Sigmoid colon (tissue), 7 donors: ENCODE data around the gene RALGAPB. TPM values are rescaled to one million over a fixed set of nuclear protein-coding genes. Genes with fewer than 3 reads are reported as not detected.
"Not testable (repeated sequence)": the region's sequence is repeated elsewhere in the genome, so short reads cannot be mapped to it uniquely, and the experiment has no call there.

ENCODE experiments used
- DNase-seq: peaks from one replicate; pipeline ENCODE4 v3.0.0-alpha.2; 2019
- H3K27ac ChIP-seq, 4 donors: fragments of 200-600 bp; sonication (generic); one replicate each; pipeline ENCODE4 v1.5.1; 2016 to 2019; ENCODE audit warnings: mild to moderate bottlenecking in 1 of 4
- H3K27me3 ChIP-seq, 3 donors: fragments of 200-600 bp; sonication (generic); one replicate each; pipeline ENCODE4 v1.5.1; 2019; ENCODE audit warnings: mild to moderate bottlenecking in 1 of 3
- H3K36me3 ChIP-seq, 4 donors: fragments of 200-600 bp; sonication (generic); one replicate each; pipeline ENCODE4 v1.5.1; 2016 to 2019
- H3K4me1 ChIP-seq, 4 donors: fragments of 200-600 bp; sonication (generic); one replicate each; pipeline ENCODE4 v1.5.1; 2017 to 2019
- H3K4me3 ChIP-seq, 4 donors: fragments of 200-600 bp; sonication (generic); one replicate each; pipeline ENCODE4 v1.5.1; 2017 to 2019; ENCODE audit warnings: mild to moderate bottlenecking in 2 of 4, moderate library complexity in 1 of 4
- H3K9me3 ChIP-seq, 4 donors: fragments of 200-600 bp in 3 of 4; sonication (generic) in 3 of 4; one replicate each; pipeline versions ENCODE4 v1.5.1 to v1.6.1; 2013 to 2019
- CTCF ChIP-seq, 4 experiments: fragments of 450-650 bp in 3 of 4; fragments of 200-600 bp in 1 of 4; IDR thresholded peaks; one replicate each; pipeline ENCODE4 v1.5.1; 2016 to 2019; ENCODE audit warnings: antibody characterized with exemption in 4 of 4, mild to moderate bottlenecking in 3 of 4, moderate library complexity in 2 of 4
- EP300 ChIP-seq, 4 donors: sonication (generic); formaldehyde crosslinking; IDR thresholded peaks; one replicate each; pipeline ENCODE4 v1.6.1; 2017; ENCODE audit warnings: antibody characterized with exemption in 4 of 4
- POLR2A ChIP-seq, 2 donors: fragments of 450-650 bp; IDR thresholded peaks; one replicate each; pipeline ENCODE4 v1.6.1; 2016; ENCODE audit warnings: antibody characterized with exemption in 2 of 2, mild to moderate bottlenecking in 2 of 2, moderate library complexity in 2 of 2
- POLR2AphosphoS5 ChIP-seq, 4 donors: sonication (generic); formaldehyde crosslinking; IDR thresholded peaks; one replicate each; pipeline ENCODE4 v1.6.1; 2017; ENCODE audit warnings: antibody characterized with exemption in 4 of 4
- WGBS, 2 donors: extraction: QIAGEN DNeasy Blood & Tissue Kit; methylation state at CpG; one replicate each; pipeline ENCODE4 v1.1.7; 2013; 5-methylcytosine and 5-hydroxymethylcytosine counted together
- intact Hi-C: fragments of 100-400 bp; cut with DNase I; formaldehyde crosslinking; loops from one replicate; pipeline ENCODE4 v1.15.1; 2023
- polyA plus RNA-seq, 3 donors: library from polyadenylated mRNA; stranded (reverse); fragments of 200-250 nt; gene quantifications; one replicate each; pipeline ENCODE4 v1.2.3, GENCODE V29; 2013
- total RNA-seq, 4 donors: library from RNA; depleted of rRNA; stranded (reverse); fragments of >200 nt; gene quantifications; one replicate each; pipeline ENCODE4 v1.1.0, GENCODE V29; 2016
- donor health status: healthy with polysubstance abuse.
- donor health status: Bipolar disorder and iron deficiency.
- donor health status: healthy.

The RALGAPB gene
- total and polyA plus RNA-seq, 7 donors, result 7.2 to 37.9 (median 29.3) TPM

- TF ChIP-seq CTCF (IDR thresholded peaks at IDR 0.05) (no peak), POLR2A (IDR thresholded peaks at IDR 0.05) (no peak), POLR2AphosphoS5 (IDR thresholded peaks at IDR 0.05) (no peak), EP300 (IDR thresholded peaks at IDR 0.05) (no peak)
- Histone ChIP-seq H3K27ac (no peak overlapping the region), H3K27me3 (peaks cover 0 to 30% (median 0%) of the 10 kb centered on the region in 3 donors), H3K4me3 (no peak overlapping the region), H3K4me1 (no peaks in the 10 kb centered on the region), H3K9me3 (no peaks in the 10 kb centered on the region), H3K36me3 (no peaks in the 10 kb centered on the region)
- intact Hi-C loops, result no loop called here
- no peak for DNase-seq
- WGBS, 2 donors, result 80 to 87% methylated on average over 3 of the region's 3 CpGs
These were observed 117.5 kb downstream of the RALGAPB start for GRCh38 chr20:38589967-38590675.

GRCh38 chr20:38590676-38591473 lies 118.2 kb downstream of the RALGAPB start:
- no peak overlapping the region for H3K4me3 ChIP-seq
- no peak for DNase-seq
- intact Hi-C loops, result no loop called here
- H3K27ac ChIP-seq, result no peak overlapping the region
- H3K9me3 ChIP-seq, result no peaks in the 10 kb centered on the region
- H3K4me1 ChIP-seq, result no peaks in the 10 kb centered on the region
- peaks cover 0 to 24% (median 0%) of the 10 kb centered on the region in 3 donors for H3K27me3 ChIP-seq
- TF ChIP-seq POLR2A (IDR thresholded peaks at IDR 0.05) (no peak), POLR2AphosphoS5 (IDR thresholded peaks at IDR 0.05) (no peak), EP300 (IDR thresholded peaks at IDR 0.05) (no peak), CTCF (IDR thresholded peaks at IDR 0.05) (no peak)
- WGBS, 2 donors, result 75 to 79% methylated on average over 18 of the region's 18 CpGs
- H3K36me3 ChIP-seq, result no peaks in the 10 kb centered on the region

DNA sequence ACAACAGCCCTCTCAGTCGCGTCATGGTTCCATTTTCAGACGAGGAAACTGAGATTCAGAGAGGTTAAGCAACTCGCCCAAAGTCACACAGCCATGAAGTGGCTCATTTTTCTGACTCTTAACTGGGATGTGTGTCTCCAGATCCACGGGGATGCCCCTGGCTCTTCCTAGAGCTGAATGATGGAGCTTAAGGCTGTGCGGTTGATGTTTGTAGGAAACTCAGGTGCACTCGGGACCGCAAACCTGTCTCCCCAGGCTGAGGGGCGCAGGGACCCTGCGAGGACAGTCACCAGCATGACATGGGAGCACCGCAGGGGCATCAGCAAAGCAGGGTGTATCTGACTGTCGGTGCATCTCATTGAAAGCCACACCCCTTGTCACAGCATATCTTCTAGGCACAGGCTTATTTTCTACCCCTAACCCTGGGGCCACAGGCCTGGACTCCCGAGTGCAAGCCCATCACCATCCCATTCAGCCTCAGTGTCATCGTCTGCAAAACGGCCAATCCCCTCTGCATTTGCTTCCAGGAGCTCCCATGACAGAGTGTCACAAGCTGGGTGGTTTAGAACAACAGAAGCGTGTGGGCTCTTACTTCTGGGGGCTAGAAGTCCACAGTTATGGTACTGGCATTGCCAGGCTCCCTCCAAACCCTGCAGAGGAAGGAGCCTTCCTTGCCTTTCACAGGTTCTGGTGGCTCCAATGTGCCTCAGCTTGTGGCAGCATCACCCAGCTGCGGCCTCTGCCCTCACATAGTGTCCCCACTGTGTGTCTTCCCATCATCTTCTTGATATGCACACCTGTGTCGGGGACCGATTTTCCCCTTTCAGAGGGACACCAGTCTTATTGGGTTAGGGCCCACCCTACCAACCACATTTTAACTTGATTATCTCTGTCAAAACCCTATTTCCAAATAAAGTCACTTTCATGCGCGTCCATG lies 119.1 kb downstream of the RALGAPB start:
- peaks cover 0 to 16% (median 0%) of the 10 kb centered on the region in 3 donors for H3K27me3 ChIP-seq
- no peaks in the 10 kb centered on the region for H3K9me3 ChIP-seq
- intact Hi-C loops, result no loop called here
- H3K4me3 ChIP-seq, result no peak overlapping the region
- DNase-seq, result no peak
- no peak for TF ChIP-seq POLR2AphosphoS5 (IDR thresholded peaks at IDR 0.05)
- no peak for TF ChIP-seq EP300 (IDR thresholded peaks at IDR 0.05)
- no peak for TF ChIP-seq POLR2A (IDR thresholded peaks at IDR 0.05)
- TF ChIP-seq CTCF (IDR thresholded peaks at IDR 0.05), result no peak
- 85 to 88% methylated on average over 21 of the region's 21 CpGs for WGBS, 2 donors
- H3K27ac ChIP-seq, result no peak overlapping the region
- H3K4me1 ChIP-seq, result no peaks in the 10 kb centered on the region
- no peaks in the 10 kb centered on the region for H3K36me3 ChIP-seq

- not testable (repeated sequence) for H3K4me1 ChIP-seq
- 74% methylated on average over 3 of the region's 3 CpGs for WGBS, 2 donors
These were observed 119.8 kb downstream of the RALGAPB start for GRCh38 chr20:38592411-38592790.

GRCh38 chr20:38594281-38594680 lies 121.6 kb downstream of the RALGAPB start:
- H3K36me3 ChIP-seq, intact Hi-C loops, DNase-seq, H3K27ac ChIP-seq, H3K4me1 ChIP-seq, H3K27me3 ChIP-seq, H3K4me3 ChIP-seq, H3K9me3 ChIP-seq: not testable (repeated sequence)
- 80 to 84% methylated on average over 12 of the region's 12 CpGs for WGBS, 2 donors

More at GRCh38 chr20:38592411-38592790, 119.8 kb downstream of the RALGAPB start:
- H3K27ac ChIP-seq, H3K4me3 ChIP-seq, H3K9me3 ChIP-seq, H3K36me3 ChIP-seq, DNase-seq, intact Hi-C loops: not testable (repeated sequence)
- peaks cover 0 to 16% (median 0%) of the 10 kb centered on the region in 3 donors for H3K27me3 ChIP-seq

- H3K27ac ChIP-seq, DNase-seq, H3K4me1 ChIP-seq, H3K9me3 ChIP-seq, H3K36me3 ChIP-seq, H3K4me3 ChIP-seq, intact Hi-C loops: not testable (repeated sequence)
- WGBS, 2 donors, result 90 to 92% methylated on average over 15 of the region's 15 CpGs
- peaks cover 0 to 16% (median under 1%) of the 10 kb centered on the region in 3 donors for H3K27me3 ChIP-seq
These were observed 123.2 kb downstream of the RALGAPB start for GRCh38 chr20:38595886-38596285.
